CD4-positive, CD25-positive, alpha-beta regulatory T cell (primary cell): Measurements from ENCODE around the gene NXPH3. TPM values are rescaled to one million over a fixed set of nuclear protein-coding genes. Genes with fewer than 3 reads are reported as not detected.
"Not testable (repeated sequence)": the region's sequence is repeated elsewhere in the genome, so short reads cannot be mapped to it uniquely, and the experiment has no call there.

ENCODE experiments used
- ATAC-seq, 2 donors: fragments of 150-1000 bp; cut with Tn5 transposase; one replicate each; pipeline ENCODE4 v1.10.0; 2021; ENCODE audit warnings: low read depth in 2 of 2, moderate number of reproducible peaks in 2 of 2, moderate library complexity in 1 of 2
- DNase-seq, 3 donors: peaks; one replicate each; pipeline versions ENCODE4 v3.0.0 to v3.0.0-alpha.2; 2012 to 2022; ENCODE audit warnings: mixed read lengths in 1 of 3
- H3K27ac ChIP-seq: one replicate; pipeline ENCODE4 v1.7.0; 2013; ENCODE audit warnings: mild to moderate bottlenecking, low read length; ENCODE audit not compliant: insufficient read depth, poor library complexity, severe bottlenecking
- H3K27me3 ChIP-seq: one replicate; pipeline ENCODE4 v1.7.0; 2013; ENCODE audit warnings: low read length; ENCODE audit not compliant: control insufficient read depth, insufficient read depth
- H3K36me3 ChIP-seq: one replicate; pipeline ENCODE4 v1.7.0; 2013; ENCODE audit warnings: mild to moderate bottlenecking, low read length, moderate library complexity; ENCODE audit not compliant: control insufficient read depth, insufficient read depth
- H3K4me1 ChIP-seq: 2 replicates; pipeline ENCODE4 v1.7.0; 2013; ENCODE audit warnings: mild to moderate bottlenecking, low read length; ENCODE audit not compliant: insufficient read depth, control insufficient read depth, poor library complexity, severe bottlenecking
- H3K4me3 ChIP-seq: one replicate; pipeline ENCODE4 v1.7.0; 2013; ENCODE audit warnings: low read depth, mild to moderate bottlenecking, low read length, moderate library complexity
- H3K9me3 ChIP-seq, 2 experiments: 1 replicate in 1 of 2; 2 replicates in 1 of 2; pipeline ENCODE4 v1.7.0; 2013; ENCODE audit warnings: low read length in 2 of 2, mild to moderate bottlenecking in 1 of 2, moderate library complexity in 1 of 2; ENCODE audit not compliant: control insufficient read depth in 2 of 2
- H3K27ac Mint-ChIP-seq, 3 donors: one replicate each; pipeline ENCODE4 v1.8.0; 2020 to 2022; ENCODE audit warnings: mild to moderate bottlenecking in 3 of 3, mixed read lengths in 3 of 3, moderate library complexity in 2 of 3
- H3K27me3 Mint-ChIP-seq: one replicate; pipeline ENCODE4 v1.8.0; 2022; ENCODE audit warnings: mild to moderate bottlenecking, mixed read lengths
- H3K36me3 Mint-ChIP-seq: one replicate; pipeline ENCODE4 v1.8.0; 2020; ENCODE audit warnings: mixed read lengths
- H3K4me1 Mint-ChIP-seq, 4 donors: one replicate each; pipeline ENCODE4 v1.8.0; 2020 to 2022; ENCODE audit warnings: mixed read lengths in 4 of 4, mild to moderate bottlenecking in 1 of 4
- H3K4me3 Mint-ChIP-seq, 4 donors: one replicate each; pipeline ENCODE4 v1.8.0; 2020 to 2022; ENCODE audit warnings: mild to moderate bottlenecking in 4 of 4, mixed read lengths in 4 of 4, moderate library complexity in 3 of 4
- H3K9me3 Mint-ChIP-seq, 7 donors: one replicate each; pipeline ENCODE4 v1.8.0; 2020 to 2022; ENCODE audit warnings: mixed read lengths in 7 of 7, mild to moderate bottlenecking in 3 of 7, moderate library complexity in 2 of 7
- polyA plus RNA-seq, 4 donors: library from polyadenylated mRNA; unstranded; fragments of 300-500 nt; fragmentation: Illumina TruSeq; gene quantifications; one replicate each; pipeline ENCODE4 v1.2.3, GENCODE V29; 2021
- total RNA-seq: library from RNA; stranded (reverse); gene quantifications from one replicate; pipeline ENCODE4 v1.2.3, GENCODE V29; 2022

NXPH3 gene
- total and polyA plus RNA-seq, 5 donors from 2014 or later, result not detected

DNA sequence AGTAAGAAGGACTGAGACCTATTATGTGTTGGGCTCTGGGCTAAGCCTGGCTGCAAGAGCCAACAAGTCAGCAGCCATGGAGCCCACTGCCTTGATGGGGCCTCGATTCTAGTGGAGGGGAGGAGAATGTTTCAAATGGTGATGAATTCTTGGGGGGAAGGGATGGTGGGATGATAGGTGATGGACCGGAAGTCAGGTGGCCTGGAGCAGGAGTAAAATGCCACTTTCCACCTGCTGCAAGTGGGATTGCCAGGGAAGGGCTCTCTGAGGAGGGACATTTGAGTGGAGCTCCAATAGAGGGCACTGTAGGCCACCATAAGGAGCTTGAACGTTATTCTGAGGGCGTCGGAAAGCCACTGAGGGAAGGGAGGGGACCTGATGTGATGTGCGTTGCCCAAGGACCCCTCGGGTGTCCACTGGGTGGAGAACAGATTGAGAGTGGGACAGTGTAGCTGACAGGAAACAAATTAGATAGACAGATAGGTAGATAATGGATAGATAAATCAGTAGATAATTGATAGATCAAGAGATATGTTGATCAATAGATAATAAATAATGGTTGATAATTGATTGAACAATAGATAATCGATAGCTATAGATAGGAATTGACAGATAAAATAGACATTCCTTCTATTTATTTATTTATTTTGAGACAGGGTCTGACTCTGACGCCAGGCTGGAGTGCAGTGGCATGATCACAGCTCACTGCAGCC is 18.2 kb upstream of the NXPH3 start:
- no peaks in the 10 kb centered on the region for H3K9me3 ChIP-seq
- peaks cover 6% of the 10 kb centered on the region for H3K4me1 ChIP-seq
- Mint-ChIP-seq H3K27ac (peak overlapping the region in 1 of 3 donors; percentile 82), H3K36me3 (no peaks in the 10 kb centered on the region), H3K9me3 (peaks cover 0 to 2% (median 0%) of the 10 kb centered on the region in 7 donors), H3K27me3 (peaks cover 24% of the 10 kb centered on the region), H3K4me1 (peaks cover 0 to 5% (median 3%) of the 10 kb centered on the region in 4 donors), H3K4me3 (no peak overlapping the region)
- no peaks in the 10 kb centered on the region for H3K27me3 ChIP-seq
- H3K36me3 ChIP-seq, result no peaks in the 10 kb centered on the region
- ATAC-seq, result peak in 1 of 2 donors; percentile 33
- H3K4me3 ChIP-seq, result no peak overlapping the region
- peak in 1 of 3 donors; percentile 59 for DNase-seq
- no peak overlapping the region for H3K27ac ChIP-seq

DNA sequence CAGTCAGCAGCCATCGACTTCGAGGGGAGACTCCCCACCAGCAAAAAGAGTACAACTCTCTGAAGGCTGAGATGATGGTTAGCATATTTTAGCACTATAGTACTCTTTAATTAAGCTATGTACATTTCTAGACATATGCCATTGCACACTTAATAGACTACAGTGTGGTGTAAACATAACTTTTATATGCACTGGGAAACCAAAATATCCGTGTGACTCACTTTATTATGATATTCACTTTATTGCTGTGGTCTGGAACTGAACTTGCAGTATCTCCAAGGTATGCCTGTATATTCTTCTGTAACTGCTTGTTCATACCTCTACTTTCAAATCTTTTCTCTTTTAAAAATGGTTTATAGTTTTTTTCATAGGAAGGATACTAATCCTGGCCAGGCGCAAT is 11.0 kb upstream of the NXPH3 start:
- ATAC-seq (no peak), DNase-seq (no peak)
- no peaks in the 10 kb centered on the region for H3K27me3 ChIP-seq
- peaks cover 10% of the 10 kb centered on the region for H3K4me1 ChIP-seq
- peaks cover 58% of the 10 kb centered on the region for H3K27me3 Mint-ChIP-seq
- H3K4me3 Mint-ChIP-seq, result no peak overlapping the region
- H3K9me3 ChIP-seq, result no peaks in the 10 kb centered on the region
- H3K4me3 ChIP-seq, result no peak overlapping the region
- no peaks in the 10 kb centered on the region for H3K36me3 ChIP-seq
- H3K4me1 Mint-ChIP-seq, result peaks cover 0 to 17% (median 7%) of the 10 kb centered on the region in 4 donors
- H3K9me3 Mint-ChIP-seq, result peaks cover 0 to 2% (median 0%) of the 10 kb centered on the region in 7 donors
- H3K27ac ChIP-seq, result no peak overlapping the region
- H3K36me3 Mint-ChIP-seq, result no peaks in the 10 kb centered on the region
- H3K27ac Mint-ChIP-seq, result no peak overlapping the region

DNA sequence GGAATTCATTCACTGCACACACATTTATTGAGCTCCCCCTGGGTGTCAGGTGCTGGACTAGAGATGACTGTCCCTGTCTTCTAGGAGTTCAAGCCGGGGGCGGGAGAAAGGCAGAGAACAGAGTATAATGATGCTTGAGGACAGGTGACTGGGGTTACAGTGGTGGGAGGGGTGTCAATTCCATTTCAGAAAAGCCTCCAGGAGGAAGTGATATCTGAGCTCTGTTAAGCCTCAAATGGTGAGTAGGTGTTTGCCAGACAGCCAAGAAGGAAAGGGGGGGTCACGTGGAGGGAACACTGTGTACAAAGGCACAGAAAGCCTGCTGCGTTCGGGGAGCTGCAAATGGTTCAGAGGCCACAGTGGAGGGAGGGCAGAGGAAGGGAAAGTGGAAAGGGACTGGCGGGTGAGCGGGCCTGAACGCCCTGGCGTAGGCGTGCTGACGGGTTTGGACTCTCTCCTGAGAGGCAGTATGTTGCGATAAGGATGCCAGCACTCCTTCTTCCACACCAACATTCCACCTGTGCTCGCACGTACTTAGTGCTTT is 9.7 kb upstream of the NXPH3 start:
- no peak overlapping the region for H3K4me3 ChIP-seq
- H3K36me3 Mint-ChIP-seq, result no peaks in the 10 kb centered on the region
- no peaks in the 10 kb centered on the region for H3K27me3 ChIP-seq
- H3K27ac ChIP-seq, result no peak overlapping the region
- no peak overlapping the region for H3K27ac Mint-ChIP-seq
- no peaks in the 10 kb centered on the region for H3K9me3 ChIP-seq
- H3K4me1 Mint-ChIP-seq, result peaks cover 0 to 20% (median 11%) of the 10 kb centered on the region in 4 donors
- ATAC-seq (no peak), DNase-seq (no peak)
- H3K36me3 ChIP-seq, result no peaks in the 10 kb centered on the region
- H3K9me3 Mint-ChIP-seq, result peaks cover 0 to 2% (median 0%) of the 10 kb centered on the region in 7 donors
- no peak overlapping the region for H3K4me3 Mint-ChIP-seq
- H3K4me1 ChIP-seq, result peaks cover 17% of the 10 kb centered on the region
- peaks cover 65% of the 10 kb centered on the region for H3K27me3 Mint-ChIP-seq

DNA sequence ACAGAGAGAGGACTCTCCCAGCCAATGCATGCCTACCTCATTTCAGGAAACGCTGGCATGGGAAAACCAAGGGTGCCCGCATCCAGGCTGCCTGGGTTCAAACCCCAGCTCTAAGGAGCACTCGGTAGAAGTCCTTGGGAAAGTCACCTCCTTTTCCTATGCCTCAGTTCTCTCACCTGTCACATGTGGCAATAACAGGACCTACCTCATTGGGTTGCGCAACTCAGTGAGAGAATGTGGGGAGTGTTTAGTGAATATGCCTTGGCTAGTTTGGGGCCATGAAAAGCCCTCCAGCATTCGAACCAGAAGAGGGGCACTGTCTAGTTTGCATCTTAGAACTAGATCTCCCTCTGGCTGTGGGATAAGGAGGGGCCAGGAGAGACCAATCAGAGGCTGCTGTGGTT is 9.0 kb upstream of the NXPH3 start:
- H3K27me3 ChIP-seq, result no peaks in the 10 kb centered on the region
- DNase-seq, result no peak
- ATAC-seq, result no peak

DNA sequence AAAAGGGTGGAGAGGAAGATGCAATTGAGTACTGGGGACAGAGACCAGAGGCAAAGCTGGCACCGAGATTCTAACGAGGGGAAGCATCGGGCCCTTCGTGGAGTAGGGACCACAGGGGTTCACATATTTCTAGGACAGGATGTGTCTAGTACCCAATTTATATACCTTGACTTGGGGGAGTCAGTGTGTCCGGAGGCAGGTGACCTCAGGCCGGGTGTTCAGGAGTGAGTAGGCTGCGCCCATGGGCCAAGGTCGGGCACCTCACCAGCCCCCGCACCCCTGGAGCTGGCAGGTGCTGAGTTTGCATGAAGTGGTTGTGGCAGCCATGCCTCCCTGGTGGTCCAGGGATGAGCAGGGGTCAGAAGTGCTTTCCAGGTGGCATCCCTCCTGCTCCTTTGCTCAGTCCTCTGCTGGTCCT is 8.6 kb upstream of the NXPH3 start:
- DNase-seq (no peak), ATAC-seq (no peak)
- no peak overlapping the region for H3K27ac Mint-ChIP-seq
- Histone ChIP-seq H3K4me1 (peaks cover 17% of the 10 kb centered on the region), H3K27me3 (no peaks in the 10 kb centered on the region), H3K9me3 (no peaks in the 10 kb centered on the region), H3K27ac (no peak overlapping the region), H3K36me3 (no peaks in the 10 kb centered on the region), H3K4me3 (no peak overlapping the region)
- peaks cover 0 to 29% (median 16%) of the 10 kb centered on the region in 4 donors for H3K4me1 Mint-ChIP-seq
- no peaks in the 10 kb centered on the region for H3K36me3 Mint-ChIP-seq
- H3K4me3 Mint-ChIP-seq, result no peak overlapping the region
- peaks cover 63% of the 10 kb centered on the region for H3K27me3 Mint-ChIP-seq
- H3K9me3 Mint-ChIP-seq, result peaks cover 0 to 2% (median 0%) of the 10 kb centered on the region in 7 donors

More for the DNA sequence above, 9.0 kb upstream of the NXPH3 start:
- no peaks in the 10 kb centered on the region for H3K36me3 Mint-ChIP-seq
- peaks cover 0 to 2% (median 0%) of the 10 kb centered on the region in 7 donors for H3K9me3 Mint-ChIP-seq
- peaks cover 63% of the 10 kb centered on the region for H3K27me3 Mint-ChIP-seq
- no peak overlapping the region for H3K27ac Mint-ChIP-seq
- H3K4me1 Mint-ChIP-seq, result peaks cover 0 to 26% (median 15%) of the 10 kb centered on the region in 4 donors
- no peak overlapping the region for H3K4me3 ChIP-seq
- H3K4me3 Mint-ChIP-seq, result no peak overlapping the region
- H3K27ac ChIP-seq, result no peak overlapping the region
- no peaks in the 10 kb centered on the region for H3K36me3 ChIP-seq
- H3K4me1 ChIP-seq, result peaks cover 17% of the 10 kb centered on the region
- H3K9me3 ChIP-seq, result no peaks in the 10 kb centered on the region

DNA sequence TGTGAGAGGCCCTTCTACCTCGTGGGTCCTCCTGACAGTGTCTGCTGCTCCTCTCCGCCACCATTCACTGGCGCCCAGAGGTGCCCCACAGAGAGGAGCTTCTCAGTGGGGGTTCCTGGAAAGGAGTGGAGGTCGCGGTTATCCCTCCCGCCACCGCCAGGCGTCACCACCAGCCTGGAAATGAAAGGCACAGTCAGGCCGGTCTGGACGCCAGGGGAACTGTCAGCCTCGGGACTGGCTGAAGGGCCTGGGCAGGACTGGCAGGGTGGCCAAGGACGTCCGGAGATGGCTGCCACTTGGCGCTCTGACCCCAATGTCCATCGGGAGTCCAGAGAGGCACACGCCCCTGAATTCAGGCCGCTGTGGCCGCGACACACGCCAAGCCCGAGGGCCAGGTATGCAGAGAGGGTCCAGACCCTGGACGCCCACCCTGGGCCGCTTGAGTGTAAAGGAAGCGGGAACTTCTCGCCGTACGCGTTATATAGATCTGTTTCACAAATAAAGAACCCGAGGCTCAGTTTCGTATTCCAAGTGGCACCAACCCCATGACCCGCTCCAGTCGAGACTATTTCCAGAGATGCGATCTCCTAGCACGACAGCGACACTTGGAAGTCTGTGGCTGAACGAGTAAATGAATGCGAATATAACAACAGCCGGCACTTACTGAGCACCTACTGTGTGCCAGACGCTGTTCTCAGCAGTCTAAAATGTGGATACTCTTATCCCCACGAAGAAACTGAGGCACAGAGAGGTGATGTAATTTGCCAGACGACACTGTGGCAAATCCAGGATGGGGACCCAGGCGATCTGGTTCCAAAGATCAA is 7.6 kb upstream of the NXPH3 start:
- peak overlapping the region; percentile 7 for H3K4me3 ChIP-seq
- peaks cover 0 to 2% (median 0%) of the 10 kb centered on the region in 7 donors for H3K9me3 Mint-ChIP-seq

DNA sequence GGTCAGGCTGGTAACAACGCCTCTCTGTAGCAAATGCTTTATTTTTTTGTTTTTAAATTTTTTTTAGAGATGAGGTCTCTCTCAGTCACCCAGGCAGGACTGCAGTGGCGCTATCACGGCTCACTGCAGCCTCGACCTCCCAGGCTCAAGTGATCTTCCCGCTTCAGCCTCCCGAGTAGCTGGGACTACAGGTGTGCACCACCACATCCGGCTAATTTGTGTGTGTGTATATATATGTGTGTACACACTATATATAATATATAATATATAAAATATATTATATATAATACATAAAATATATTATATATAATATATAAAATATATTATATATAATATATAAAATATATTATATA is 7.0 kb upstream of the NXPH3 start:
- H3K36me3 Mint-ChIP-seq, H3K27ac Mint-ChIP-seq, H3K36me3 ChIP-seq, H3K9me3 Mint-ChIP-seq, DNase-seq, H3K4me3 ChIP-seq, H3K27me3 ChIP-seq, H3K27ac ChIP-seq, H3K9me3 ChIP-seq, ATAC-seq: not testable (repeated sequence)
- peaks cover 17% of the 10 kb centered on the region for H3K4me1 ChIP-seq
- peaks cover 0 to 31% (median 16%) of the 10 kb centered on the region in 4 donors for H3K4me1 Mint-ChIP-seq
- H3K4me3 Mint-ChIP-seq, result peak overlapping the region in 1 of 4 donors; percentile 61
- peaks cover 66% of the 10 kb centered on the region for H3K27me3 Mint-ChIP-seq

More for the DNA sequence above, 7.6 kb upstream of the NXPH3 start:
- Mint-ChIP-seq H3K36me3 (no peaks in the 10 kb centered on the region), H3K4me3 (peak overlapping the region; percentile 45 to 65 (median 60)), H3K4me1 (peaks cover 0 to 30% (median 16%) of the 10 kb centered on the region in 4 donors), H3K27me3 (peaks cover 65% of the 10 kb centered on the region), H3K27ac (peak overlapping the region in 1 of 3 donors; percentile 51)
- peak; percentile 71 to 76 (median 75) for DNase-seq
- no peaks in the 10 kb centered on the region for H3K9me3 ChIP-seq
- H3K4me1 ChIP-seq, result peaks cover 17% of the 10 kb centered on the region
- H3K27me3 ChIP-seq, result no peaks in the 10 kb centered on the region
- H3K27ac ChIP-seq, result no peak overlapping the region
- peak; percentile 31 to 35 for ATAC-seq
- H3K36me3 ChIP-seq, result no peaks in the 10 kb centered on the region
